ENCODE data around the gene RPS14.

- TF ChIP-seq, protein P1, sequence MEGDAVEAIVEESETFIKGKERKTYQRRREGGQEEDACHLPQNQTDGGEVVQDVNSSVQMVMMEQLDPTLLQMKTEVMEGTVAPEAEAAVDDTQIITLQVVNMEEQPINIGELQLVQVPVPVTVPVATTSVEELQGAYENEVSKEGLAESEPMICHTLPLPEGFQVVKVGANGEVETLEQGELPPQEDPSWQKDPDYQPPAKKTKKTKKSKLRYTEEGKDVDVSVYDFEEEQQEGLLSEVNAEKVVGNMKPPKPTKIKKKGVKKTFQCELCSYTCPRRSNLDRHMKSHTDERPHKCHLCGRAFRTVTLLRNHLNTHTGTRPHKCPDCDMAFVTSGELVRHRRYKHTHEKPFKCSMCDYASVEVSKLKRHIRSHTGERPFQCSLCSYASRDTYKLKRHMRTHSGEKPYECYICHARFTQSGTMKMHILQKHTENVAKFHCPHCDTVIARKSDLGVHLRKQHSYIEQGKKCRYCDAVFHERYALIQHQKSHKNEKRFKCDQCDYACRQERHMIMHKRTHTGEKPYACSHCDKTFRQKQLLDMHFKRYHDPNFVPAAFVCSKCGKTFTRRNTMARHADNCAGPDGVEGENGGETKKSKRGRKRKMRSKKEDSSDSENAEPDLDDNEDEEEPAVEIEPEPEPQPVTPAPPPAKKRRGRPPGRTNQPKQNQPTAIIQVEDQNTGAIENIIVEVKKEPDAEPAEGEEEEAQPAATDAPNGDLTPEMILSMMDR (IDR thresholded peaks at IDR 0.05) = no peak
- no peak for TF ChIP-seq POLR2A (IDR thresholded peaks at IDR 0.05)
- no peak for TF ChIP-seq EP300 (IDR thresholded peaks at IDR 0.05)
Measured at GRCh38 chr5:150428978-150429377, 20.6 kb downstream of the RPS14 start.
